Transverse colon (tissue), 4 donors: ENCODE measurements around the gene SECTM1. TPM values are rescaled to one million over a fixed set of nuclear protein-coding genes. Genes with fewer than 3 reads are reported as not detected.

Experiments
- DNase-seq: peaks from one replicate; pipeline ENCODE4 v3.0.0-alpha.2; 2019
- H3K27ac ChIP-seq, 4 donors: fragments of 200-600 bp; sonication (generic); 2 replicates each; pipeline ENCODE4 v1.5.1; 2016 to 2018; ENCODE audit warnings: inconsistent platforms in 4 of 4
- H3K27me3 ChIP-seq: fragments of 200-600 bp; sonication (generic); 2 replicates; pipeline ENCODE4 v1.5.1; 2017; ENCODE audit warnings: inconsistent platforms
- H3K36me3 ChIP-seq, 4 donors: fragments of 200-600 bp; sonication (generic); 2 replicates each; pipeline ENCODE4 v1.5.1; 2017 to 2019; ENCODE audit warnings: inconsistent platforms in 4 of 4
- H3K4me1 ChIP-seq, 4 donors: fragments of 200-600 bp; sonication (generic); 2 replicates each; pipeline ENCODE4 v1.5.1; 2017 to 2020; ENCODE audit warnings: inconsistent platforms in 4 of 4
- H3K4me3 ChIP-seq, 4 donors: fragments of 200-600 bp; sonication (generic); 1 replicate in 1 of 4; 2 replicates in 3 of 4; pipeline versions ENCODE4 v1.5.1 to v1.6.1; 2017 to 2019; ENCODE audit warnings: inconsistent platforms in 4 of 4
- H3K9me3 ChIP-seq, 2 donors: fragments of 200-600 bp; sonication (generic); 2 replicates each; pipeline ENCODE4 v1.5.1; 2017 to 2019; ENCODE audit warnings: inconsistent platforms in 2 of 2
- CTCF ChIP-seq, 5 experiments: fragments of 200-600 bp in 3 of 5; fragments of 450-650 bp in 2 of 5; sonication (generic) in 3 of 5; IDR thresholded peaks; 1 replicate in 2 of 5; 2 replicates in 3 of 5; pipeline ENCODE4 v1.5.1; 2016 to 2017; ENCODE audit warnings: antibody characterized with exemption in 5 of 5, inconsistent platforms in 3 of 5, mild to moderate bottlenecking in 2 of 5, moderate library complexity in 1 of 5
- EP300 ChIP-seq: sonication (generic); formaldehyde crosslinking; IDR thresholded peaks from one replicate; pipeline ENCODE4 v1.6.1; 2017; ENCODE audit warnings: antibody characterized with exemption, low read depth
- POLR2A ChIP-seq: fragments of 450-650 bp; IDR thresholded peaks from one replicate; pipeline ENCODE4 v1.6.1; 2016; ENCODE audit warnings: antibody characterized with exemption, mild to moderate bottlenecking, moderate library complexity
- POLR2AphosphoS5 ChIP-seq, 3 donors: sonication (generic); formaldehyde crosslinking; IDR thresholded peaks; one replicate each; pipeline ENCODE4 v1.6.1; 2016; ENCODE audit warnings: antibody characterized with exemption in 3 of 3
- WGBS, 2 donors: methylation state at CpG; one replicate each; pipeline ENCODE4 v1.1.5; 2018; ENCODE audit warnings: low coverage in 1 of 2; 5-methylcytosine and 5-hydroxymethylcytosine counted together
- in situ Hi-C, 4 donors: fragments of 200-750 bp; cut with MboI; loops; one replicate each; pipeline versions ENCODE4 v1.15.0 to v1.15.1; 2017; ENCODE audit warnings: low sequenced_read_pairs in 3 of 4, low pct_ligation_motif_present in 1 of 4, low pct_unique_long_range_greater_than_20kb in 1 of 4
- intact Hi-C: fragments of 100-400 bp; cut with DNase I; formaldehyde crosslinking; loops from one replicate; pipeline ENCODE4 v1.15.1; 2023; ENCODE audit warnings: low total_unique reads
- total RNA-seq, 4 donors: library from RNA; depleted of rRNA; stranded (reverse); fragments of >200 nt; gene quantifications; one replicate each; pipeline ENCODE4 v1.1.0, GENCODE V29; 2016

SECTM1 gene
- total RNA-seq, 4 donors from 2014 or later: 5.8 to 127 (median 107) TPM

GRCh38 chr17:82297714-82298537, 35.6 kb downstream of the SECTM1 start:
- no peaks in the 10 kb centered on the region for H3K27me3 ChIP-seq
- 0 to 1% methylated on average over 1 to 34 of the region's 36 CpGs for WGBS, 2 donors
- peaks cover 47 to 64% (median 57%) of the 10 kb centered on the region in 4 donors for H3K4me1 ChIP-seq
- no peaks in the 10 kb centered on the region for H3K36me3 ChIP-seq
- no peaks in the 10 kb centered on the region for H3K9me3 ChIP-seq
- DNase-seq: peak; percentile 92
- peak overlapping the region; percentile 32 to 48 (median 36) for H3K4me3 ChIP-seq
- H3K27ac ChIP-seq: peak overlapping the region; percentile 95 to 99 (median 98)
- intact Hi-C loops (no loop called here), in situ Hi-C loops (no loop called here)
- peak; percentile 80 for TF ChIP-seq POLR2A
- peak in 1 of 5 experiments; percentile 15 for TF ChIP-seq CTCF (IDR thresholded peaks at IDR 0.05)
- peak; percentile 87 to 89 (median 89) for TF ChIP-seq POLR2AphosphoS5 (IDR thresholded peaks at IDR 0.05)
- TF ChIP-seq EP300: peak; percentile 95

DNA sequence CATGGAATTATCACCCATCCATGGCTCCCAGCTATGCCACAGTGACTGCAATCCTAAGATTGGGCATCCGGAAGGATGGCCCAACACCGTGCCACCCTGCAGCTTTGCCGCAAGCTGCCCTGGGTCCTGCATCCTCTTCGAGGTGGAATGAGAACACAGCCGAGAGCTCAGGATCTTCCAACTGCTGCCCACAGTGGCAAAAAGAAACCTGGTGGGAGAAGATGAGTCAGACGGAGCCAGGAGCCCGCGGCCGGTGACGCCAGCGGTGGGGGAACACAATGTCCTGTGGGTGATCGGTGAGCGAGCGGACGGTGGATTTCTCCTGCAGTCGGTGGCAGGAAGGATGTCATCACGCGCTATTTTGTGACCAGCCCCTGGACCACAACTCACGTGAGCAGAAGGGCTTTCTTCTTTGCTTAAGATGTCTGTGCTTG, 36.3 kb downstream of the SECTM1 start:
- no peaks in the 10 kb centered on the region for H3K9me3 ChIP-seq
- peak; percentile 93 for DNase-seq
- H3K27ac ChIP-seq: peak overlapping the region; percentile 95 to 99 (median 98)
- in situ Hi-C loops (no loop called here), intact Hi-C loops (no loop called here)
- 0 to 27% methylated on average over 1 to 19 of the region's 19 CpGs for WGBS, 2 donors
- H3K4me3 ChIP-seq: peak overlapping the region in 3 of 4 donors; percentile 34 to 48 (median 37)
- no peaks in the 10 kb centered on the region for H3K27me3 ChIP-seq
- TF ChIP-seq CTCF (IDR thresholded peaks at IDR 0.05) (no peak), POLR2AphosphoS5 (IDR thresholded peaks at IDR 0.05) (peak; percentile 93 to 95 (median 94)), EP300 (peak; percentile 99), POLR2A (peak; percentile 8)
- no peaks in the 10 kb centered on the region for H3K36me3 ChIP-seq
- H3K4me1 ChIP-seq: peaks cover 47 to 64% (median 58%) of the 10 kb centered on the region in 4 donors

DNA sequence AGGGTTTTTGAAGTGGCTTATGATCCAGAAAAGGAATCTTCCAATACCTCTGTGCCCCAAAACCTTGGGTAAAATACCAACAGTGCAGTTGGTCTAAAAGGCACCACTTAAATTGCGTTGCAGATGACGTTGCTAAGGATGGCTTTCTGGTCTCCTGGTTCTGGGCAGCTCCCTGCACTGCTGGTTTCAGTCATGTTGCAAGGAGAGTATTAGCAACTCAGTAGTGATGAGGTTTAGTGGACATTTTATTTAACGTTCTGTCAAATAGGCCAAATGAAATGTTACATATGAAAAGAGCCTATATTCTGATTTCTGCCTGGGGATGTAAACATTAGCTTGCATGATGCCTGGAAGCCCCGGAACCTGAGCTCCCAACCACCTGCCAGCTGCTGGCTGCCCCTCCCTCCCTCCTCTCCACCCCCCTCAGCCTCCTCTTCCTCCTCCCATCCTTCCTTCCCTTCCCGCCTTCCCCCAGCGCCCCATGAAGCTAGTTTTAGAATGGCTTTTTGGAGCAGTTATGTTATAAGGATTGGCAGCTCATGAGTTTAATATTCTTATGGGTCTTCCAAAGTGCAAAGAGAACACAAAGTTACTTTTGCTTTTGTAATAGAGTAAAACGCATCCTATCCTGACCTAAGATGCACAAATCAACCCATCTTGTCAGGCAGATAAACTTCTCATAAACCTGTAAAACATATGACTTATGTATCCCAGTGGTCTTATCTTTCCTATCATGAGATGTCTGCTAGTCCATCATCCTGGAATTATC, 36.9 kb downstream of the SECTM1 start:
- in situ Hi-C loops (no loop called here), intact Hi-C loops (no loop called here)
- 19 to 20% methylated on average over 5 to 7 of the region's 7 CpGs for WGBS, 2 donors
- Histone ChIP-seq H3K4me3 (peak overlapping the region in 2 of 4 donors; percentile 37 to 48), H3K4me1 (peaks cover 47 to 69% (median 60%) of the 10 kb centered on the region in 4 donors), H3K9me3 (no peaks in the 10 kb centered on the region), H3K27me3 (no peaks in the 10 kb centered on the region), H3K36me3 (no peaks in the 10 kb centered on the region), H3K27ac (peak overlapping the region; percentile 95 to 99 (median 98))
- no peak for DNase-seq
- no peak for TF ChIP-seq EP300
- TF ChIP-seq POLR2AphosphoS5 (IDR thresholded peaks at IDR 0.05): no peak
- TF ChIP-seq POLR2A: no peak
- no peak for TF ChIP-seq CTCF (IDR thresholded peaks at IDR 0.05)

DNA sequence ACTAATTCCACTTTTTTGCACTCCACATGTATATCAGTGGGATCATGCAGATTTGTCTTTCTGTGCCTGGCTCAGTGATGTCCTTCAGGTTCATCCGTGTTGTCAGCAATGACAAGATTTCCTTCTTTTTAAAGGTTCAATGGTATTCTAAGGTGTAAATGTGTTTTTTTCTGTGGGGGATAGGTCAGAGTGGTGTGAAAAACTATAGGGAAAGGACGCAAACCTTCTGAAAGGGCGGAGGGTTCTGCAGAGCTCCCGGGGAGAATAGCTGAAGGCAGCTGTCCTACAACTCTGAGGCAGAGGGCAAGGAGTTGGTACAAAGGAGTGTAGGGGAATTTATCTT, 38.1 kb downstream of the SECTM1 start:
- DNase-seq: no peak
- TF ChIP-seq CTCF (IDR thresholded peaks at IDR 0.05) (no peak), POLR2AphosphoS5 (IDR thresholded peaks at IDR 0.05) (peak in 2 of 3 donors; percentile 78 to 81), POLR2A (peak; percentile 49)
- H3K4me1 ChIP-seq: peaks cover 44 to 63% (median 57%) of the 10 kb centered on the region in 4 donors
- WGBS, 2 donors: 36 to 46% methylated on average over 4 of the region's 4 CpGs
- H3K27me3 ChIP-seq: no peaks in the 10 kb centered on the region
- H3K36me3 ChIP-seq: no peaks in the 10 kb centered on the region
- H3K9me3 ChIP-seq: no peaks in the 10 kb centered on the region
- H3K27ac ChIP-seq: peak overlapping the region; percentile 95 to 99 (median 98)
- H3K4me3 ChIP-seq: no peak overlapping the region
- in situ Hi-C loops (no loop called here), intact Hi-C loops (no loop called here)
